Activated CD4-positive, alpha-beta T cell treated with anti-CD3 and anti-CD28 coated beads for 36 hours (primary cell): ENCODE results near the gene COL17A1. TPM values are rescaled to one million over a fixed set of nuclear protein-coding genes. Genes with fewer than 3 reads are reported as not detected.
A peak's percentile ranks its signal among the peaks of the same experiment; 100 is the strongest.

ENCODE experiments used
- ATAC-seq: fragments of 200-7000 bp; cut with Tn5 transposase; one replicate; pipeline ENCODE4 v1.10.0; 2021; ENCODE audit warnings: mild to moderate bottlenecking, moderate library complexity
- CTCF ChIA-PET: fragments of 350-600 bp; sonication (Branson Sonifier 250); formaldehyde crosslinking; loops from one replicate; lab custom pipeline; 2021; ENCODE audit warnings: antibody characterized with exemption; lab: Charles Lee
- POLR2A ChIA-PET: fragments of 350-600 bp; sonication (Branson Sonifier 250); formaldehyde crosslinking; loops from one replicate; lab custom pipeline; 2021; ENCODE audit warnings: antibody characterized with exemption, inconsistent platforms; lab: Charles Lee
- DNase-seq: peaks from one replicate; pipeline ENCODE4 v3.0.0-alpha.2; 2020
- H3K27ac Mint-ChIP-seq: one replicate; pipeline ENCODE4 v1.8.0; 2021; ENCODE audit warnings: mixed read lengths
- H3K27me3 Mint-ChIP-seq: one replicate; pipeline ENCODE4 v1.8.0; 2021; ENCODE audit warnings: mixed read lengths
- H3K36me3 Mint-ChIP-seq: one replicate; pipeline ENCODE4 v1.8.0; 2021; ENCODE audit warnings: low read depth, mixed read lengths
- H3K4me1 Mint-ChIP-seq: one replicate; pipeline ENCODE4 v1.8.0; 2021; ENCODE audit warnings: mixed read lengths
- H3K4me3 Mint-ChIP-seq: one replicate; pipeline ENCODE4 v1.8.0; 2021; ENCODE audit warnings: mild to moderate bottlenecking, moderate library complexity, mixed read lengths
- H3K9me3 Mint-ChIP-seq: one replicate; pipeline ENCODE4 v1.8.0; 2021; ENCODE audit warnings: low read depth, mixed read lengths
- intact Hi-C, 2 experiments: fragments of 100-400 bp; cut with DNase I in 1 of 2; cut with micrococcal nuclease in 1 of 2; formaldehyde crosslinking; loops; one replicate each; pipeline versions ENCODE4 v1.14.2 to v1.15.1; 2022 to 2024; cut with DNase I, micrococcal nuclease
- total RNA-seq, 2 experiments: library from RNA; stranded (reverse); gene quantifications; one replicate each; pipeline ENCODE4 v1.2.3, GENCODE V29; 2021

The COL17A1 gene
- total RNA-seq, 2 experiments from 2014 or later, result not detected

GRCh38 chr10:104032144-104032775 lies 53.4 kb downstream of the COL17A1 start:
- peaks cover 14% of the 10 kb centered on the region for H3K36me3 Mint-ChIP-seq
- no peaks in the 10 kb centered on the region for H3K9me3 Mint-ChIP-seq
- peaks cover 11% of the 10 kb centered on the region for H3K4me1 Mint-ChIP-seq
- H3K4me3 Mint-ChIP-seq, result no peak overlapping the region
- ChIA-PET POLR2A (no interaction called here), CTCF (interaction anchor here (1.0 to 1.2 kb wide), 3 partner anchors 18 to 147 kb away, joined by 3 to 4 read pairs (median 3); no protein-coding TSS in a partner anchor)
- no peak for DNase-seq
- H3K27ac Mint-ChIP-seq, result no peak overlapping the region
- H3K27me3 Mint-ChIP-seq, result no peaks in the 10 kb centered on the region
- intact Hi-C loops, result no loop called here
- ATAC-seq, result no peak

GRCh38 chr10:104031631-104032030 lies 54.0 kb downstream of the COL17A1 start:
- H3K27ac Mint-ChIP-seq, result no peak overlapping the region
- no peak overlapping the region for H3K4me3 Mint-ChIP-seq
- DNase-seq (no peak), ATAC-seq (no peak)
- CTCF ChIA-PET, result interaction anchor here (1.0 to 1.2 kb wide), 3 partner anchors 17 to 147 kb away, joined by 3 to 4 read pairs (median 3); no protein-coding TSS in a partner anchor
- peaks cover 14% of the 10 kb centered on the region for H3K36me3 Mint-ChIP-seq
- intact Hi-C loops, result no loop called here
- peaks cover 15% of the 10 kb centered on the region for H3K4me1 Mint-ChIP-seq
- POLR2A ChIA-PET, result no interaction called here
- no peaks in the 10 kb centered on the region for H3K9me3 Mint-ChIP-seq
- no peaks in the 10 kb centered on the region for H3K27me3 Mint-ChIP-seq

- intact Hi-C loops, result loop anchor here in 1 of 2 experiments (5.0 kb wide), 1 partner anchor 93 kb away; the partner anchor contains the start of gene SFR1
- ATAC-seq (no peak), DNase-seq (no peak)
- H3K27ac Mint-ChIP-seq, result no peak overlapping the region
- H3K4me1 Mint-ChIP-seq, result peaks cover 15% of the 10 kb centered on the region
- no peaks in the 10 kb centered on the region for H3K9me3 Mint-ChIP-seq
- no peaks in the 10 kb centered on the region for H3K27me3 Mint-ChIP-seq
- POLR2A ChIA-PET, result no interaction called here
- peaks cover 21% of the 10 kb centered on the region for H3K36me3 Mint-ChIP-seq
- CTCF ChIA-PET, result interaction anchor here (0.7 to 1.6 kb wide), 5 partner anchors 11 to 161 kb away, joined by 3 to 8 read pairs (median 3); no protein-coding TSS in a partner anchor
- no peak overlapping the region for H3K4me3 Mint-ChIP-seq
These were observed 56.2 kb downstream of the COL17A1 start for GRCh38 chr10:104029521-104029860.

GRCh38 chr10:104028823-104029520 lies 56.7 kb downstream of the COL17A1 start:
- H3K36me3 Mint-ChIP-seq, result peaks cover 24% of the 10 kb centered on the region
- intact Hi-C loops, result loop anchor here in 1 of 2 experiments (5.0 kb wide), 1 partner anchor 93 kb away; the partner anchor contains the start of gene SFR1

GRCh38 chr10:104028146-104028545 lies 57.5 kb downstream of the COL17A1 start:
- DNase-seq (peak; percentile 56), ATAC-seq (peak; percentile 96)
- H3K4me1 Mint-ChIP-seq, result peaks cover 15% of the 10 kb centered on the region
- H3K36me3 Mint-ChIP-seq, result peaks cover 30% of the 10 kb centered on the region
- no peaks in the 10 kb centered on the region for H3K27me3 Mint-ChIP-seq
- intact Hi-C loops, result loop anchor here in 1 of 2 experiments (5.0 kb wide), 1 partner anchor 94 kb away; the partner anchor contains the start of gene SFR1
- CTCF ChIA-PET, result interaction anchor here (0.7 to 1.6 kb wide), 8 partner anchors 9 to 173 kb away, joined by 3 to 8 read pairs (median 4); no protein-coding TSS in a partner anchor
- no peaks in the 10 kb centered on the region for H3K9me3 Mint-ChIP-seq
- POLR2A ChIA-PET, result interaction anchor here (0.5 kb wide), 1 partner anchor 65 kb away, joined by 3 read pairs; no protein-coding TSS in a partner anchor
- no peak overlapping the region for H3K27ac Mint-ChIP-seq
- no peak overlapping the region for H3K4me3 Mint-ChIP-seq

More at GRCh38 chr10:104028823-104029520, 56.7 kb downstream of the COL17A1 start:
- DNase-seq, result no peak
- H3K4me1 Mint-ChIP-seq, result peaks cover 15% of the 10 kb centered on the region
- POLR2A ChIA-PET, result interaction anchor here (0.5 kb wide), 1 partner anchor 65 kb away, joined by 3 read pairs; no protein-coding TSS in a partner anchor
- H3K9me3 Mint-ChIP-seq, result no peaks in the 10 kb centered on the region
- no peaks in the 10 kb centered on the region for H3K27me3 Mint-ChIP-seq
- ATAC-seq, result no peak
- no peak overlapping the region for H3K27ac Mint-ChIP-seq
- no peak overlapping the region for H3K4me3 Mint-ChIP-seq
- CTCF ChIA-PET, result interaction anchor here (0.7 to 1.6 kb wide), 8 partner anchors 10 to 172 kb away, joined by 3 to 8 read pairs (median 4); no protein-coding TSS in a partner anchor

- no peak for ATAC-seq
These were observed 58.9 kb downstream of the COL17A1 start for GRCh38 chr10:104026762-104027161.

GRCh38 chr10:104025524-104025923 lies 60.2 kb downstream of the COL17A1 start:
- ATAC-seq, result no peak
- no peak overlapping the region for H3K27ac Mint-ChIP-seq
- POLR2A ChIA-PET, result no interaction called here
- no peak overlapping the region for H3K4me3 Mint-ChIP-seq
- CTCF ChIA-PET, result interaction anchor here (1.3 to 1.7 kb wide), 4 partner anchors 8 to 137 kb away, joined by 3 to 7 read pairs (median 6); no protein-coding TSS in a partner anchor
- peaks cover 23% of the 10 kb centered on the region for H3K4me1 Mint-ChIP-seq
- no peak for DNase-seq
- no peaks in the 10 kb centered on the region for H3K9me3 Mint-ChIP-seq
- intact Hi-C loops, result loop anchor here in 1 of 2 experiments (5.0 kb wide), 1 partner anchor 97 kb away; the partner anchor contains the start of gene SFR1
- peaks cover 35% of the 10 kb centered on the region for H3K36me3 Mint-ChIP-seq
- no peaks in the 10 kb centered on the region for H3K27me3 Mint-ChIP-seq

More at GRCh38 chr10:104026762-104027161, 58.9 kb downstream of the COL17A1 start:
- Mint-ChIP-seq H3K4me3 (no peak overlapping the region), H3K27me3 (no peaks in the 10 kb centered on the region), H3K9me3 (no peaks in the 10 kb centered on the region), H3K27ac (no peak overlapping the region), H3K36me3 (peaks cover 34% of the 10 kb centered on the region), H3K4me1 (peaks cover 15% of the 10 kb centered on the region)
- intact Hi-C loops, result loop anchor here in 1 of 2 experiments (5.0 kb wide), 1 partner anchor 96 kb away; the partner anchor contains the start of gene SFR1
- no peak for DNase-seq
- POLR2A ChIA-PET, result no interaction called here
- CTCF ChIA-PET, result interaction anchor here (1.0 to 1.4 kb wide), 3 partner anchors 9 to 135 kb away, joined by 3 to 5 read pairs (median 3); no protein-coding TSS in a partner anchor

- ChIA-PET POLR2A (no interaction called here), CTCF (interaction anchor here (1.6 to 1.8 kb wide), 2 partner anchors 10 to 135 kb away, joined by 8 to 11 read pairs; no protein-coding TSS in a partner anchor)
- H3K4me3 Mint-ChIP-seq, result no peak overlapping the region
- intact Hi-C loops, result no loop called here
- no peak for ATAC-seq
- no peak for DNase-seq
- no peaks in the 10 kb centered on the region for H3K27me3 Mint-ChIP-seq
- H3K9me3 Mint-ChIP-seq, result no peaks in the 10 kb centered on the region
- H3K4me1 Mint-ChIP-seq, result peaks cover 22% of the 10 kb centered on the region
- H3K27ac Mint-ChIP-seq, result no peak overlapping the region
- peaks cover 47% of the 10 kb centered on the region for H3K36me3 Mint-ChIP-seq
These were observed 63.7 kb downstream of the COL17A1 start for GRCh38 chr10:104022026-104022425.

GRCh38 chr10:104021246-104021645 lies 64.4 kb downstream of the COL17A1 start:
- Mint-ChIP-seq H3K4me1 (peaks cover 19% of the 10 kb centered on the region), H3K27ac (no peak overlapping the region), H3K9me3 (no peaks in the 10 kb centered on the region), H3K36me3 (peaks cover 47% of the 10 kb centered on the region), H3K27me3 (no peaks in the 10 kb centered on the region), H3K4me3 (no peak overlapping the region)
- intact Hi-C loops, result loop anchor here in 1 of 2 experiments (2.0 kb wide), 1 partner anchor 132 kb away; no protein-coding TSS in a partner anchor
- ATAC-seq, result no peak
- ChIA-PET POLR2A (interaction anchor here (0.7 kb wide), 1 partner anchor 277 kb away, joined by 3 read pairs; no protein-coding TSS in a partner anchor), CTCF (interaction anchor here (0.5 to 1.8 kb wide), 5 partner anchors 10 to 143 kb away, joined by 3 to 11 read pairs (median 5); no protein-coding TSS in a partner anchor)
- no peak for DNase-seq

- Mint-ChIP-seq H3K4me3 (no peak overlapping the region), H3K4me1 (peaks cover 21% of the 10 kb centered on the region), H3K27me3 (no peaks in the 10 kb centered on the region), H3K27ac (no peak overlapping the region), H3K9me3 (no peaks in the 10 kb centered on the region), H3K36me3 (peaks cover 52% of the 10 kb centered on the region)
- POLR2A ChIA-PET, result no interaction called here
- CTCF ChIA-PET, result interaction anchor here (0.9 to 1.7 kb wide), 2 partner anchors 130 to 132 kb away, joined by 3 to 5 read pairs; no protein-coding TSS in a partner anchor
- intact Hi-C loops, result loop anchor here in 1 of 2 experiments (2.0 kb wide), 1 partner anchor 131 kb away; no protein-coding TSS in a partner anchor
- ATAC-seq, result peak; percentile 37
- DNase-seq, result no peak
These were observed 65.7 kb downstream of the COL17A1 start for GRCh38 chr10:104020020-104020419.
